HG02970 (cell line): ENCODE measurements around the gene PMF1.
"Not testable (repeated sequence)": the region's sequence is repeated elsewhere in the genome, so short reads cannot be mapped to it uniquely, and the experiment has no call there.

Experiments
- ATAC-seq: cut with Tn5 transposase; IDR thresholded peaks from one replicate; pipeline ENCODE4 v1.9.1; 2021; ENCODE audit warnings: mild to moderate bottlenecking, moderate library complexity, moderate number of reproducible peaks; ENCODE audit not compliant: unreplicated experiment, low FRiP score

Gene PMF1, protein sequence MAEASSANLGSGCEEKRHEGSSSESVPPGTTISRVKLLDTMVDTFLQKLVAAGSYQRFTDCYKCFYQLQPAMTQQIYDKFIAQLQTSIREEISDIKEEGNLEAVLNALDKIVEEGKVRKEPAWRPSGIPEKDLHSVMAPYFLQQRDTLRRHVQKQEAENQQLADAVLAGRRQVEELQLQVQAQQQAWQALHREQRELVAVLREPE

DNA sequence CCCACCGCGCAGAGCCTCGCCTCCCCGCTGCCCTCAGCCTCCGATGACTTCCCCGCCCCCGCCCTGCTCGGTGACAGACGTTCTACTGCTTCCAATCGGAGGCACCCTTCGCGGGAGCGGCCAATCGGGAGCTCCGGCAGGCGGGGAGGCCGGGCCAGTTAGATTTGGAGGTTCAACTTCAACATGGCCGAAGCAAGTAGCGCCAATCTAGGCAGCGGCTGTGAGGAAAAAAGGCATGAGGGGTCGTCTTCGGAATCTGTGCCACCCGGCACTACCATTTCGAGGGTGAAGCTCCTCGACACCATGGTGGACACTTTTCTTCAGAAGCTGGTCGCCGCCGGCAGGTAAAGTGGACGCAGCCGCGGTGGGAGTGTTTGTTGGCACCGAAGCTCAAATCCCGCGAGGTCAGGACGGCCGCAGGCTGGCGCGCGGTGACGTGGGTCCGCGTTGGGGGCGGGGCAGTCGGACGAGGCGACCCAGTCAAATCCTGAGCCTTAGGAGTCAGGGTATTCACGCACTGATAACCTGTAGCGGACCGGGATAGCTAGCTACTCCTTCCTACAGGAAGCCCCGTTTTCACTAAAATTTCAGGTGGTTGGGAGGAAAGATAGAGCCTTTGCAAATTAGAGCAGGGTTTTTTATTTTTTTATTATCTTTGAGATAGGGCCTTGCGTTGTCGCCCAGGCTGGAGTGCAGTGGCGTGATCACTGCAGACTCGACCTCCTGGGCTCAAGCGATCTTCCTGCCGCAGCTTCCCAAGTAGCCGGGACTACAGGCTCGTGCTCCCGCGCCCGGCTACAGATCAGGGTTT lies at the start of gene PMF1:
Gene PMF1, plus strand, starts transcription at position 175 of the 811 bp plus-strand sequence. Its CDS starts 9 bp downstream, at position 184.
- ATAC-seq = peak; percentile 83

- no peak for ATAC-seq
These were observed 49.1 kb upstream of the PMF1 start for GRCh38 chr1:156163712-156164111.

GRCh38 chr1:156164125-156164831 lies 48.5 kb upstream of the PMF1 start:
- no peak for ATAC-seq

DNA sequence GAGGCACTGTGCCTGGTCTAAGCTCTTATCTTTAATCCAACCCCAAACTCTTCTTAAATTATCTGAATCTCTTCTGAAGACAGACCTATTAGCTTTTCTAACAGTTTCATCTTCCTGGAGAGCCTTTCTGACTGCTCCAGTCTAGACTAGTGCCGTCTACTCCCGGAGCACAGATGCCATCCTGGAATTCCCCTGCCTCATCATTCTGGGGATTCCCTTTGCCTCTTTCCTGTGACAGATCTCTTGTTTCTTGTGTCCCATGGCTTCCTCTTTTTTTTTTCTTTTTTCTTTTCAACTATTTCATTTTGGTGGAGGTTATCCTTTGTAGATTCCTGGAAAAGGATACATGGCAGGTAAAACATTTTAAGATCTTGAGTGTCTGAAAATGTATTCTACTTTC lies 47.7 kb upstream of the PMF1 start:
- ATAC-seq = no peak

- ATAC-seq = no peak
These were observed 45.3 kb upstream of the PMF1 start for GRCh38 chr1:156167536-156167935.

- no peak for ATAC-seq
These were observed 39.9 kb upstream of the PMF1 start for GRCh38 chr1:156172696-156173470.

- no peak for ATAC-seq
These were observed 36.1 kb upstream of the PMF1 start for GRCh38 chr1:156176610-156177210.

DNA sequence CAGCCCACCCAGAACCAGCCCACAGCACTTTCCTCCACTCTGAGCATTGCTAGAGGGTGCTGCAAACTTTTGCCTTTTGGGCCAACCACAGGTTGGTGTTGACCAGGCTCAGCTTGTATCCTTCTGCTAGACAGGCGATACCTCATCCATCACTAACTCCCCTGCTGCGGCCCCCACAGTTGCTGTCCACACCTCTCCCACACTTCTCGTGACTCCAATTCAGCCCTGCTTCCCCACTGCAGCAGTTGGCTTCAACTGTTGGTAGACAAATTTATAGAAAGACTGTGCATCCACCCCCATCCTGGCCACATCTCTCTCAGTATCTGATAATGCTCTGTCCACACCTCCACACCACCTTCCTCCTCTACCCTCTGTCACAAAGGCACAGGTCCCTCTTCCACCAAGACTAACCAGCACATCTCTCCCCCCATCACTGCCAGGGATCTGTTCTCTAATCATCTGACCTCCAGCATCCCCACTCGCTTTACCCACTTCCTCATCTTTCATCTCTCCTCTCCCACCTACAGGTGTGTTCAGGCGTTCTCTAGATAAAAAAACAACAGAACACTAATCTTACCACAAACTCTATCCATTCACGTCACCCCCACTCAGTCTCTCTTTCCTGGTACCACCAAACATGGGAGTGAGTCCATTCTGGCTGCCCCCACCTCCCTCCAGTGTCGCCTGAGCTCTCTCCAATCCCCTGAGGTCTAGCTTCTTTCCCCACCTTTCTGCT lies 34.7 kb upstream of the PMF1 start:
- no peak for ATAC-seq

- no peak for ATAC-seq
These were observed 32.3 kb upstream of the PMF1 start for GRCh38 chr1:156180471-156180870.

- not testable (repeated sequence) for ATAC-seq
These were observed 31.3 kb upstream of the PMF1 start for GRCh38 chr1:156181391-156181924.

- not testable (repeated sequence) for ATAC-seq
These were observed 30.6 kb upstream of the PMF1 start for GRCh38 chr1:156182010-156182779.

DNA sequence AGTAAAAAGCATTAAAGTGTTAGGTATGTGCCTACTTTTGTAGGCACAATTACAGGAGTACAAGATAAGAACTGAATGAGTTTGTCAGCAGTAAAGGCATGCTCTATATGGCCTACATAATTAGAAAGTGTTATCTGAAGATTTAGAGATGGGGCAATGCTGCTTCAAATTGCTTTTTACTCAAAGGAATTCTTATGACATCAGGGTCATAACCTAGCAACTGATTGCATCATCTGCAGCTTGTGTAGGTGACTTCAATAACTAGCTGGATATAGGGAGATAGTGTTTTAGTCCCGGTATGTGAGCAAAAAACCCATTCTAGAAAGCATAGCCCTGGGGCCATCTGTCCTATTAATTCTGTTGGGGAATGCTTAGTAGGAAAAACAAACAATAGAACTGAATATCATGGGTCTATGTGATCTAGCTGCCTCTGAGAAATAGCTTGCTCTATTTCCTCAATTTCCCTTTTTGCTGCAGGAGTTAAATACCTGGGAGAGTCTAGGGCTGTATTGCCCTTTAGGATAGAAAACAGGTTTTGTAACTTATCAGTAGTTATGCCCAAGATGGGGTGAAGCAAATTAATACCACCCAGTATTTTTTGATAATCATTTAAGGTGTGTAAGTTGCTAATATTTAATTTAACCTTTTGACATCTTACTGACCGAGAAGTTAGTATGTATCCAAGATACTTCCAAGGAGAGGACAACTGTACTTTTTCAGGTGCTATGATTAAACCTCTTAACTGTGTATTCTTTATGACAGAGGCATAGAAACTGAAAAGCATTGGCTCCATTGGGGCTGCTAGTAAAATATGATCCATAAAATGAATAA lies 26.2 kb upstream of the PMF1 start:
- not testable (repeated sequence) for ATAC-seq

- not testable (repeated sequence) for ATAC-seq
These were observed 22.5 kb upstream of the PMF1 start for GRCh38 chr1:156190265-156190664.

DNA sequence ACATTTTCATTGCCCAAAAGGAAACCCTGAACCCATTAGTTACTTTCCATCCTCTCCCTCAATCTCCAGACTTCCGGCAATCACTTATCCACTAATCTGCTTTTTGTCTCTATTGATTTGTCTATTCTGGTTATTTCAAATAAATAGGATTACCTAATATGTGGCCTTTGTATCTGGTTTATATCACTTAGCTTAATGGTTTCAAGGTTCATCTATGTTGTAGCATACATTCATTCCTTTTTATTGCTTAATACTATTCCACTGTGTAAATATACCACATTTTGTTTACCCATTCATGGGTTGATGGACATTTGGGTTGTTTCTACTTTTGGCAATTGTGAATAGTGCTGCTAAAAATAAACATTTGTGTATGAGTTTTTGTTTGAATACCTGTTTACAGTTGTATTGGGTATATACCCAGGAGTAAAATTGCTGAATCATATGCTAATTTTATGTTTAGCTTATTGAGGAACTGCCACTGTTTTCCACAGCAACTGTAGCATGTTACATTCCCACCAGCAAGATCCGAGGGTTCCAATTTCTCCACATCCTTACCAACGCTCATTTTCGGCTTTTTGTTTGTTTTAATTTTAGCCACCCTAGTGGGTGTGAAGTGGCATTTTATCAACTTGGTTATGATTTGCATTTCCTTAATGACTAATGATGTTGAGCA lies 21.4 kb upstream of the PMF1 start:
- ATAC-seq = no peak

GRCh38 chr1:156193208-156193487 lies 19.7 kb upstream of the PMF1 start:
- ATAC-seq = no peak

- peak; percentile 96 for ATAC-seq
These were observed 19.1 kb upstream of the PMF1 start, which contains the start of gene SLC25A44 for GRCh38 chr1:156193488-156194299. SLC25A44 (plus strand) TSS chr1:156194104; CDS start chr1:156199848, 5,744 bp downstream.
